ENCODE data around the gene ZSCAN25.
A peak's percentile ranks its signal among the peaks of the same experiment; 100 is the strongest.
"Not testable (repeated sequence)": the region's sequence is repeated elsewhere in the genome, so short reads cannot be mapped to it uniquely, and the experiment has no call there.

Gene ZSCAN25

GRCh38 chr7:99618726-99619125 is 2.0 kb downstream of the ZSCAN25 start:
- no peak for DNase-seq

- DNase-seq, result no peak
Measured at GRCh38 chr7:99619571-99620130, 2.9 kb downstream of the ZSCAN25 start.

DNA sequence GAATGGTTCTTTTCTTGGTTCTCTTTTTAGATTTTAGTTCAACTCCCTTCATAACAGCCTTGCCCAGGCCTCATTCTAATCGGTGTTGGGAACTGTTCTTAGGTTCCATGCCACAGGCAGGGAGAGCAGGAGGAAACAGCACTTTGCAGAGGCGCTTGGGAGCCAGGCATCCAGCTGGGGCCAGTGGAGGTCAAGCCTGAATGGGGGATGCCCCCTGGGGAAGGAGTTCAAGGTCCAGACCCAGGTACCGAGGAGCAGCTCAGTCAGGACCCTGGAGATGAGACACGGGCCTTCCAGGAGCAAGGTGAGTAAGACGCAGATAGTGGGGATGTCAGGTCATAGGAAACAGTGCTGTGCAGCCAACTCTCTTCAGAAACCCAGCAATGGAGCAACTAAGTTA is 4.5 kb downstream of the ZSCAN25 start:
- DNase-seq, result no peak

- DNase-seq, result no peak
Measured at GRCh38 chr7:99622596-99622995, 5.8 kb downstream of the ZSCAN25 start.

- peak in 1 of 5 experiments; percentile 30 for DNase-seq
Measured at GRCh38 chr7:99623091-99623693, 6.4 kb downstream of the ZSCAN25 start.

GRCh38 chr7:99623702-99624447 is 7.1 kb downstream of the ZSCAN25 start:
- DNase-seq, result peak in 2 of 5 experiments; percentile 33 to 67

DNA sequence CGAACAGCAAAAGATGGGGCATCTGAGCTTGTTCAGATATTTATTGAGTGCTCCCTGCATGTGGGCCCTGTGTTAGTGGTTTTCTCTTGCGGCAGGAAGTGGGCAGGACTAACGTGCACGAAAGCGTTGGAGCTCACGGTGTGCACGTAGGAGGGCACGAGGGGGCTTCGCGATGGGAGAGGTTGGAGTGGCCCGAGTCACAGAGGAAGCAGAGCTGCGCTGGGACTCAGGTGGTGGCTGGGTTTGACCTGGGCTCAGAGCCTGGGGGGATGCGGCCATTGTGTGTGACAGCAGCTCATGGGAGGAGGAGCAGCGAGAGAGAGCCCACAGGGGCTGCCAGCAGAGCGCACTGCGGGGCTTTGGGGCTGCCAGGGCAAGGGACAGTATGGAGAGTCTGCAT is 7.7 kb downstream of the ZSCAN25 start:
- peak in 4 of 5 experiments; percentile 22 to 97 (median 78) for DNase-seq

DNA sequence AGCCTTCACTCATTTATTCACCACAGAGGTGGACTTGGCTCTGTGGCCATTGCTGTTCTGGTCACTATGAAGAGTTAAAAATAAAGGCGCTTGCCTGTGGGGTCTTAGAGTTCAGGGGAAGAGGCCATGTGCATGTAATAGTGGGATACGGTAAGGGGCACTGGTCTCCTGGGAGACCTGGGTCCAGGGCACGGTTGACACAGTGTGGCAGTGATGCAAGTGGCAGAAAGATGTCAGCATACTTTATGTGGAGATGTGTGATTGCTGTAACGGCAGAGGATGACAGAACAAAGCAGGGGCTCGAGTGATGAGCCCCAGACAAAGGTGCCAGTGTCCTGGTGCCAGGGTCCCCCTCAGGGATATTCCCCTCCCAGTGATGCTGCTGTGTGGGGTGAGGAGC is 8.6 kb downstream of the ZSCAN25 start:
- no peak for DNase-seq

DNA sequence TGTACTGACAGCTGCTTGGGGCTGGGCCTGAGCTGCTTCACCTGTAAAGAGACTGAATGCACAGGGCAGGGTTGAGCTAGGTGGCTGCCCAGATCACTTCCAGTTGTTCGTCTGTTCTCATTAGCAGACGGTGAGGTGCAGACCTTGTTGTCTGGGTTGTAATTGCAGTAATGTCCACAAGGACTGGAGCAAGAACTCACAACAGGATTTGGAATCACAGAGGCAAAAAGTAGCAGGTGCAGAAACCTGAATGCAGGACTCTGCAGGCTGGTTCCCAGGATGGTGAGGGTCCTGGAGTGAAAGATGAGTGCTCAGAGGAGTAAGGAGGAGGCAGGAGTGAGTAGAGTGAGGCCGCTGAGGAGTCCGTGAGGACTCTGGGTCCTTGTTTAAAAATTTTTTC is 9.2 kb downstream of the ZSCAN25 start:
- DNase-seq, result no peak

GRCh38 chr7:99626661-99627060 is 9.9 kb downstream of the ZSCAN25 start:
- DNase-seq, result no peak

DNA sequence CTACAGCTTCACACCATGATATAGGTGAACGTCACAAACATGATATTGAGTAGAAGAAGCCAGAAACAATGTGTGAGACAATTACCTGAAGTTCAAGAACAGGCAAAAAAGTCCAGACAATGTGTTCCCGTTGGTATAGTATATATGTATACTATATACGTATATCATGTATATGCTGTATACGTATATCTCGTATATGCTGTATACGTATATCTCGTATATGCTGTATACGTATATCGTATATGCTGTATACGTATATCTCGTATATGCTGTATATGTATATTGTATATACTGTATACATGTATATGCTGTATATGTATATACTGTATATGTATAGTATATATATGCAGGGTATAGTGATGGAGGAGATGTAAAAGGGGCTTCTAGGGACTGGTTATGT is 10.8 kb downstream of the ZSCAN25 start:
- no peak for DNase-seq

DNA sequence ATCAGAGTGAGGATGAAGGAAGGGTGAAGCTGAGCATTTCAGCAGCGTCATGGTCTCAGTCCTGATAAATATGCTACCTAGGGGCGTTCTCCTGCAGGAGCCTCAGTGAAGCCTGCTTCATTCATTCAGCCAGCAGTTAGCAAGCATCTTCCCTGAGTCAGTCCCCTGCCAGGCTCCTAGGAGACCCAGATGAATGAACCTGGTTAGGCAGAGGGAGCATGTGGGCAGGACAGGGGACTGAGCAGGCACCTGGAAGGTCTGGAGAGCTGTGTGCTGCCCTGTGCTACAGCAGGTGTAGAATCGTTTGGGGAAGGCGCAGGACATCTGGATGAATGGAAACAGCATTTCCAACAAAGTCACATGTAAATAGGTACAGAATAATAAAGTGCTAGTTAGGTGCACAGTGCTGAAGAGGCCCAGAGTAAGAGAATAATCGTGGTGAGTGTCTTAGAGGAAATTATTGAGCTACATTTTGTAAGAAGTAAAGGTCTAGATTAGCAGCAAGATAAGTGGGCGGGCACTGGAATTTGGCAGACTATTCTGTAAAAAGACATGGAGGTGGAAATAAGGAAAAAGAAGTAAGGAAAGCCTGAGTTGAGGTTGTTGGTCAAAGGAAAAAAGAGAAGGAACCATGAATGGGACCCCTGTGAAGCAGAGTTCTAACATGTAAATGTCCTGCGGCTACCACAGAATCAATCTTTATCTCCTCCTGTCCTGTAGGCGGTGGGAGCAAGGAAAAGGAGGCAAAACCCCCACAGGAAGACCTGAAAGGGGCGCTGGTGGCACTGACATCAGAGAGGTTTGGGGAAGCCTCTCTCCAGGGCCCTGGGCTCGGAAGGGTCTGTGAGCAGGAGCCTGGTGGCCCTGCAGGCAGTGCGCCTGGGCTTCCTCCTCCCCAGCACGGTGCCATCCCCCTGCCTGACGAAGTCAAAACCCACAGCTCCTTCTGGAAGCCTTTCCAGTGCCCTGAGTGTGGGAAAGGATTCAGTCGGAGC is 12.0 kb downstream of the ZSCAN25 start:
- no peak for DNase-seq

- DNase-seq, result no peak
Measured at GRCh38 chr7:99629643-99630042, 12.9 kb downstream of the ZSCAN25 start.

GRCh38 chr7:99631295-99632109 is 14.8 kb downstream of the ZSCAN25 start:
- peak in 1 of 5 experiments; percentile 29 for DNase-seq

- DNase-seq, result not testable (repeated sequence)
Measured at GRCh38 chr7:99637414-99637813, 20.7 kb downstream of the ZSCAN25 start.

DNA sequence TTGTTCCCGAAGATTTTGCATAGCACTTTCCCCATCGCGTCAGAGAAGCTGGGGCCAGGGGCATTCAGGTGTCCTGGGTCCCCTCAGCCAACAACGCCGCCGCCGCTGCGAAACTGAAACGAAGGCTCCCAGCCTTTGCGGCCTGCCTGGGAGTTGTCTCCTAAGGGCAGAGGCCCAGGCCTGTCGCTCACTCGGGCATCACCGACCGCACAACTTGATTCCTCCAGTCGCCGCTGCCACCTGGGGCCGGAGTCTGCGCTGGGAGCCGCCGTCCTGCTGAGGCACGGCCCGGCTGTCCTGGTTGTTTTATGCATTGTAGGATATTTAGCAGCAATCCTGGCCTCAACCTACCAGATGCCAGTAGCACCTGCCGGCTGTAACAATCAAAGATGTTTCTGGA is 22.0 kb downstream of the ZSCAN25 start:
- DNase-seq, result no peak

GRCh38 chr7:99639267-99639666 is 22.5 kb downstream of the ZSCAN25 start:
- DNase-seq, result no peak

- DNase-seq, result no peak
Measured at GRCh38 chr7:99642027-99642426, 25.3 kb downstream of the ZSCAN25 start.

- DNase-seq, result no peak
Measured at GRCh38 chr7:99643464-99643863, 26.7 kb downstream of the ZSCAN25 start.

GRCh38 chr7:99644431-99644830 is 27.7 kb downstream of the ZSCAN25 start:
- no peak for DNase-seq

- no peak for DNase-seq
Measured at GRCh38 chr7:99645590-99645989, 28.8 kb downstream of the ZSCAN25 start.

GRCh38 chr7:99648843-99649242 is 32.1 kb downstream of the ZSCAN25 start:
- no peak for DNase-seq

Data from T-helper 2 cell (primary cell).